Medulla oblongata (tissue), 1 donor: Measurements from ENCODE around the gene MYO10.
"Not testable (repeated sequence)": the region's sequence is repeated elsewhere in the genome, so short reads cannot be mapped to it uniquely, and the experiment has no call there.

ENCODE experiments used
- DNase-seq: peaks from one replicate; pipeline ENCODE4 v3.0.0-alpha.2; 2015; ENCODE audit errors: extremely low spot score

Gene MYO10

GRCh38 chr5:16886793-16887345, 49.2 kb downstream of the MYO10 start:
- no peak for DNase-seq

- DNase-seq: no peak
Observed at GRCh38 chr5:16886366-16886736, 49.7 kb downstream of the MYO10 start.

GRCh38 chr5:16885635-16886365, 50.3 kb downstream of the MYO10 start:
- no peak for DNase-seq

GRCh38 chr5:16884595-16884994, 51.5 kb downstream of the MYO10 start:
- no peak for DNase-seq

- no peak for DNase-seq
Observed at GRCh38 chr5:16883806-16884205, 52.3 kb downstream of the MYO10 start.

GRCh38 chr5:16883176-16883575, 52.9 kb downstream of the MYO10 start:
- DNase-seq: no peak

GRCh38 chr5:16881251-16881650, 54.8 kb downstream of the MYO10 start:
- no peak for DNase-seq

- DNase-seq: no peak
Observed at GRCh38 chr5:16880547-16880946, 55.5 kb downstream of the MYO10 start.

- no peak for DNase-seq
Observed at GRCh38 chr5:16879650-16880049, 56.4 kb downstream of the MYO10 start.

- no peak for DNase-seq
Observed at GRCh38 chr5:16879191-16879590, 56.9 kb downstream of the MYO10 start.

- no peak for DNase-seq
Observed at GRCh38 chr5:16877267-16877935, 58.7 kb downstream of the MYO10 start.

GRCh38 chr5:16874424-16874823, 61.7 kb downstream of the MYO10 start:
- not testable (repeated sequence) for DNase-seq

GRCh38 chr5:16871746-16872339, 64.2 kb downstream of the MYO10 start:
- no peak for DNase-seq

GRCh38 chr5:16870878-16871277, 65.2 kb downstream of the MYO10 start:
- no peak for DNase-seq

- DNase-seq: no peak
Observed at GRCh38 chr5:16869821-16870796, 66.0 kb downstream of the MYO10 start.

GRCh38 chr5:16867577-16867953, 68.5 kb downstream of the MYO10 start:
- DNase-seq: no peak

- DNase-seq: no peak
Observed at GRCh38 chr5:16866795-16867576, 69.1 kb downstream of the MYO10 start.

- DNase-seq: no peak
Observed at GRCh38 chr5:16866273-16866672, 69.8 kb downstream of the MYO10 start.

- no peak for DNase-seq
Observed at GRCh38 chr5:16865151-16865550, 70.9 kb downstream of the MYO10 start.

GRCh38 chr5:16864631-16865131, 71.4 kb downstream of the MYO10 start:
- no peak for DNase-seq
